ENCODE results near the gene ITPRID1. TPM values are rescaled to one million over a fixed set of nuclear protein-coding genes. Genes with fewer than 3 reads are reported as not detected.

ITPRID1 gene
- total RNA-seq, 1 experiment from 2014 or later: not detected

- no TSS peak for BruUV-seq (replicated peaks)
- DNase-seq (ENCODE audit: low read depth, low spot score) (no peak), ATAC-seq (no peak)
- H3K4me1 ChIP-seq (ENCODE audit: control insufficient read depth, insufficient read depth, low read length): no peaks in the 10 kb centered on the region
- no peaks in the 10 kb centered on the region for H3K27me3 ChIP-seq (ENCODE audit: control insufficient read depth, insufficient read depth, low read length)
- intact Hi-C loops (cut with micrococcal nuclease; ENCODE audit: unreplicated experiment): no loop called here
- TF ChIP-seq REST (IDR thresholded peaks at IDR 0.05; ENCODE audit: insufficient read depth in 1 of 2, low read depth in 2 of 2, low read length in 1 of 2) (no peak), SIN3A (IDR thresholded peaks at IDR 0.05; ENCODE audit: borderline replicate concordance, insufficient read depth, low read depth, low read length) (no peak), POLR2AphosphoS5 (IDR thresholded peaks at IDR 0.05; ENCODE audit: low read depth, low read length) (no peak), TCF7L2 (IDR thresholded peaks at IDR 0.05; ENCODE audit: low read depth, low read length) (no peak)
- TF ChIP-seq, protein P1, sequence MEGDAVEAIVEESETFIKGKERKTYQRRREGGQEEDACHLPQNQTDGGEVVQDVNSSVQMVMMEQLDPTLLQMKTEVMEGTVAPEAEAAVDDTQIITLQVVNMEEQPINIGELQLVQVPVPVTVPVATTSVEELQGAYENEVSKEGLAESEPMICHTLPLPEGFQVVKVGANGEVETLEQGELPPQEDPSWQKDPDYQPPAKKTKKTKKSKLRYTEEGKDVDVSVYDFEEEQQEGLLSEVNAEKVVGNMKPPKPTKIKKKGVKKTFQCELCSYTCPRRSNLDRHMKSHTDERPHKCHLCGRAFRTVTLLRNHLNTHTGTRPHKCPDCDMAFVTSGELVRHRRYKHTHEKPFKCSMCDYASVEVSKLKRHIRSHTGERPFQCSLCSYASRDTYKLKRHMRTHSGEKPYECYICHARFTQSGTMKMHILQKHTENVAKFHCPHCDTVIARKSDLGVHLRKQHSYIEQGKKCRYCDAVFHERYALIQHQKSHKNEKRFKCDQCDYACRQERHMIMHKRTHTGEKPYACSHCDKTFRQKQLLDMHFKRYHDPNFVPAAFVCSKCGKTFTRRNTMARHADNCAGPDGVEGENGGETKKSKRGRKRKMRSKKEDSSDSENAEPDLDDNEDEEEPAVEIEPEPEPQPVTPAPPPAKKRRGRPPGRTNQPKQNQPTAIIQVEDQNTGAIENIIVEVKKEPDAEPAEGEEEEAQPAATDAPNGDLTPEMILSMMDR (IDR thresholded peaks at IDR 0.05): no peak
- H3K9me3 ChIP-seq (ENCODE audit: control insufficient read depth, insufficient read depth, low read depth, low read length): no peaks in the 10 kb centered on the region
- no peak overlapping the region for H3K27ac ChIP-seq (ENCODE audit: low read length)
- H3K4me3 ChIP-seq (ENCODE audit: low read depth in 2 of 2, low read length in 2 of 2): no peak overlapping the region
- in situ Hi-C loops (cut with HindIII; ENCODE audit: low pct_unique_long_range_greater_than_20kb, low sequenced_read_pairs): no loop called here
- ChIA-PET POLR2A (no interaction called here), CTCF (no interaction called here)
- H3K36me3 ChIP-seq (ENCODE audit: control insufficient read depth, insufficient read depth, low read length): no peaks in the 10 kb centered on the region
Observed at GRCh38 chr7:31475368-31475767, 38.5 kb upstream of the ITPRID1 start.

GRCh38 chr7:31476073-31476745 lies 37.7 kb upstream of the ITPRID1 start:
- DNase-seq (ENCODE audit: low read depth, low spot score) (no peak), ATAC-seq (no peak)
- H3K36me3 ChIP-seq (ENCODE audit: control insufficient read depth, insufficient read depth, low read length): no peaks in the 10 kb centered on the region
- H3K27ac ChIP-seq (ENCODE audit: low read length): no peak overlapping the region
- no peaks in the 10 kb centered on the region for H3K27me3 ChIP-seq (ENCODE audit: control insufficient read depth, insufficient read depth, low read length)
- TF ChIP-seq TCF7L2 (IDR thresholded peaks at IDR 0.05; ENCODE audit: low read depth, low read length) (no peak), REST (IDR thresholded peaks at IDR 0.05; ENCODE audit: insufficient read depth in 1 of 2, low read depth in 2 of 2, low read length in 1 of 2) (no peak), SIN3A (IDR thresholded peaks at IDR 0.05; ENCODE audit: borderline replicate concordance, insufficient read depth, low read depth, low read length) (no peak)
- TF ChIP-seq, protein P1 (IDR thresholded peaks at IDR 0.05): peak; percentile 25; the same call in 1 of the 2 replicates
- no TSS peak for BruUV-seq (replicated peaks)
- intact Hi-C loops (cut with micrococcal nuclease; ENCODE audit: unreplicated experiment) (no loop called here), in situ Hi-C loops (cut with HindIII; ENCODE audit: low pct_unique_long_range_greater_than_20kb, low sequenced_read_pairs) (no loop called here)
- CTCF ChIA-PET: no interaction called here
- no peaks in the 10 kb centered on the region for H3K9me3 ChIP-seq (ENCODE audit: control insufficient read depth, insufficient read depth, low read depth, low read length)
- no peak overlapping the region for H3K4me3 ChIP-seq (ENCODE audit: low read depth in 2 of 2, low read length in 2 of 2)
- POLR2A ChIA-PET: no interaction called here
- no peaks in the 10 kb centered on the region for H3K4me1 ChIP-seq (ENCODE audit: control insufficient read depth, insufficient read depth, low read length)
